GM23338 (cell line): ENCODE data around the gene LSP1. TPM values are rescaled to one million over a fixed set of nuclear protein-coding genes. Genes with fewer than 3 reads are reported as not detected.

ENCODE experiments used
- ATAC-seq: fragments of 200-7000 bp; cut with Tn5 transposase; 3 replicates; pipeline ENCODE4 v1.9.1; 2020
- DNase-seq: peaks from one replicate; pipeline ENCODE4 v3.0.0-alpha.2; 2015; ENCODE audit warnings: low spot score
- H2AFZ ChIP-seq: fragments of 200-600 bp; sonication (generic); 2 replicates; pipeline ENCODE4 v1.8.0; 2016; ENCODE audit warnings: antibody characterized with exemption, mild to moderate bottlenecking, moderate library complexity
- H3F3A ChIP-seq: fragments of 200-600 bp; sonication (generic); replicated peaks from 2 replicates; pipeline ENCODE4 v1.8.0; 2017; ENCODE audit warnings: antibody characterized with exemption, mixed run types, low read depth
- H3K27ac ChIP-seq: fragments of 200-600 bp; sonication (generic); 2 replicates; pipeline ENCODE4 v1.6.1; 2016; ENCODE audit warnings: low read depth
- H3K27me3 ChIP-seq: fragments of 200-600 bp; sonication (generic); 2 replicates; pipeline ENCODE4 v1.8.0; 2016; ENCODE audit warnings: mild to moderate bottlenecking, mixed run types, moderate library complexity; ENCODE audit not compliant: insufficient read depth
- H3K36me3 ChIP-seq: fragments of 200-600 bp; sonication (generic); 2 replicates; pipeline ENCODE4 v1.8.0; 2016; ENCODE audit warnings: mild to moderate bottlenecking; ENCODE audit not compliant: insufficient read depth
- H3K4me1 ChIP-seq: fragments of 200-600 bp; sonication (generic); 2 replicates; pipeline ENCODE4 v1.8.0; 2016; ENCODE audit warnings: mild to moderate bottlenecking, moderate library complexity; ENCODE audit not compliant: insufficient read depth
- H3K4me2 ChIP-seq: fragments of 200-600 bp; sonication (generic); 2 replicates; pipeline ENCODE4 v1.7.1; 2017; ENCODE audit warnings: mixed run types
- H3K4me3 ChIP-seq: fragments of 200-600 bp; sonication (generic); 2 replicates; pipeline ENCODE4 v1.6.1; 2016; ENCODE audit warnings: mixed run types
- H3K79me2 ChIP-seq: fragments of 200-600 bp; sonication (generic); replicated peaks from 2 replicates; pipeline ENCODE4 v1.8.0; 2017; ENCODE audit warnings: mild to moderate bottlenecking; ENCODE audit not compliant: insufficient read depth
- H3K9me2 ChIP-seq: fragments of 200-600 bp; sonication (generic); 2 replicates; pipeline ENCODE4 v1.8.0; 2017; ENCODE audit not compliant: insufficient read depth
- H4K20me1 ChIP-seq: fragments of 200-600 bp; sonication (generic); replicated peaks from 2 replicates; pipeline ENCODE4 v1.8.0; 2017; ENCODE audit warnings: mild to moderate bottlenecking; ENCODE audit not compliant: insufficient read depth
- H3K27ac Mint-ChIP-seq: 2 replicates; pipeline ENCODE4 v1.8.0; 2020; ENCODE audit warnings: inconsistent platforms, mild to moderate bottlenecking, moderate library complexity, mixed read lengths
- H3K27me3 Mint-ChIP-seq: 3 replicates; pipeline ENCODE4 v1.8.0; 2022; ENCODE audit warnings: low read depth, mild to moderate bottlenecking, moderate library complexity, mixed read lengths, inconsistent platforms; ENCODE audit not compliant: insufficient read depth, poor library complexity
- H3K36me3 Mint-ChIP-seq: 3 replicates; pipeline ENCODE4 v1.8.0; 2021; ENCODE audit warnings: low read depth, mild to moderate bottlenecking, inconsistent platforms, moderate library complexity, mixed read lengths
- H3K4me1 Mint-ChIP-seq: 3 replicates; pipeline ENCODE4 v1.8.0; 2020; ENCODE audit warnings: mild to moderate bottlenecking, inconsistent platforms, mixed read lengths
- H3K4me3 Mint-ChIP-seq: 3 replicates; pipeline ENCODE4 v1.8.0; 2021; ENCODE audit warnings: moderate library complexity, mild to moderate bottlenecking, inconsistent platforms, mixed read lengths
- H3K9me3 Mint-ChIP-seq: 3 replicates; pipeline ENCODE4 v1.8.0; 2020; ENCODE audit warnings: moderate library complexity, mild to moderate bottlenecking, inconsistent platforms, mixed read lengths
- CREB1 ChIP-seq: fragments of 250-450 bp; sonication (Bioruptor Pico); IDR thresholded peaks from 2 replicates; pipeline ENCODE4 v1.5.0; 2020; ENCODE audit warnings: low read depth, mild to moderate bottlenecking, moderate library complexity
- EZH2 ChIP-seq: fragments of 200-600 bp; sonication (generic); IDR thresholded peaks from one replicate; pipeline ENCODE4 v1.8.0; 2017; ENCODE audit warnings: antibody characterized with exemption, mild to moderate bottlenecking, low read depth; ENCODE audit not compliant: unreplicated experiment
- EZH2phosphoT487 ChIP-seq: fragments of 200-600 bp; sonication (generic); IDR thresholded peaks from one replicate; pipeline ENCODE4 v1.8.1; 2018; ENCODE audit warnings: antibody characterized with exemption; ENCODE audit not compliant: unreplicated experiment
- JUNB ChIP-seq: IDR thresholded peaks from one replicate; pipeline ENCODE4 v1.6.1; 2016; ENCODE audit warnings: antibody characterized with exemption; ENCODE audit not compliant: unreplicated experiment
- POLR2AphosphoS5 ChIP-seq: IDR thresholded peaks from 2 replicates; pipeline ENCODE4 v1.6.1; 2016; ENCODE audit warnings: antibody characterized with exemption, low read depth
- ZNF331 ChIP-seq: fragments of 250-450 bp; sonication (Bioruptor Pico); IDR thresholded peaks from 2 replicates; pipeline ENCODE4 v1.5.0; 2020; ENCODE audit warnings: low read depth, mild to moderate bottlenecking, moderate library complexity
- polyA plus RNA-seq: library from polyadenylated mRNA; unstranded; fragments of >200 nt; fragmentation: Nextera tagmentation; extraction: Ambion mirVana; gene quantifications from 2 replicates; pipeline ENCODE4 v1.2.1, GENCODE V29; 2016
- total RNA-seq: library from RNA; depleted of rRNA; stranded (reverse); fragments of >200 nt; shearing (Covaris generic); gene quantifications from 2 replicates; pipeline ENCODE4 v1.2.3, GENCODE V29; 2014
- TF ChIP-seq, protein P1 (sequence below): IDR thresholded peaks from one replicate; pipeline ENCODE4 v1.6.1; 2018; ENCODE audit warnings: antibody characterized with exemption; ENCODE audit not compliant: unreplicated experiment
- TF ChIP-seq, protein P2 (sequence below): fragments of 250-450 bp; sonication (Bioruptor Pico); IDR thresholded peaks from 2 replicates; pipeline ENCODE4 v1.5.0; 2020; ENCODE audit warnings: mild to moderate bottlenecking, moderate library complexity

Gene LSP1
- total and polyA plus RNA-seq, 2 experiments from 2014 or later: 0.84 TPM; not detected in 1

DNA sequence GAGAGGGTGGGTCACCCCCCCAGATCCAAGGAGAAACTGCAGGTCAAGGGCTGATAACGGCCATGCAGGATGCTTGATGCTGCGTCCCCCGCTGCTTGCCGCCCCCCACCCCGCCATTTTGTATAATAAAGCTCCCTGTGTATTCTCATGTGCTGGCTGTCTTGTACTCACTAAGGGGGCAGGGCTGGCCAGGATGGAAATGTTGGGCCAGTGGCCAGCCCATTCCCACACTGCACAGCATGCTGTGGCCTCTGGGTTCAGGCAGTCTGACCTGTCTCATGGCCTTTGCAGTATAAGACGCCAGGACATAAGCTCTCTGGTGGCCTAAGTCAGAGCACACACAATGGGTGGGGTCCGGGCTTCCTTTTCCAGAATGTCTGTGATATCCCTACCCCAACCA lies 39.2 kb downstream of the LSP1 start:
- no peaks in the 10 kb centered on the region for H3K79me2 ChIP-seq
- H3K4me1 ChIP-seq: no peaks in the 10 kb centered on the region
- no peaks in the 10 kb centered on the region for H3K36me3 Mint-ChIP-seq
- no peak overlapping the region for H3K27ac Mint-ChIP-seq
- ATAC-seq: no peak
- no peak for DNase-seq
- no peaks in the 10 kb centered on the region for H4K20me1 ChIP-seq
- H3K36me3 ChIP-seq: no peaks in the 10 kb centered on the region
- TF ChIP-seq EZH2: no peak
- TF ChIP-seq EZH2phosphoT487: no peak
- TF ChIP-seq POLR2AphosphoS5: no peak
- no peak for TF ChIP-seq JUNB
- TF ChIP-seq, protein P1, sequence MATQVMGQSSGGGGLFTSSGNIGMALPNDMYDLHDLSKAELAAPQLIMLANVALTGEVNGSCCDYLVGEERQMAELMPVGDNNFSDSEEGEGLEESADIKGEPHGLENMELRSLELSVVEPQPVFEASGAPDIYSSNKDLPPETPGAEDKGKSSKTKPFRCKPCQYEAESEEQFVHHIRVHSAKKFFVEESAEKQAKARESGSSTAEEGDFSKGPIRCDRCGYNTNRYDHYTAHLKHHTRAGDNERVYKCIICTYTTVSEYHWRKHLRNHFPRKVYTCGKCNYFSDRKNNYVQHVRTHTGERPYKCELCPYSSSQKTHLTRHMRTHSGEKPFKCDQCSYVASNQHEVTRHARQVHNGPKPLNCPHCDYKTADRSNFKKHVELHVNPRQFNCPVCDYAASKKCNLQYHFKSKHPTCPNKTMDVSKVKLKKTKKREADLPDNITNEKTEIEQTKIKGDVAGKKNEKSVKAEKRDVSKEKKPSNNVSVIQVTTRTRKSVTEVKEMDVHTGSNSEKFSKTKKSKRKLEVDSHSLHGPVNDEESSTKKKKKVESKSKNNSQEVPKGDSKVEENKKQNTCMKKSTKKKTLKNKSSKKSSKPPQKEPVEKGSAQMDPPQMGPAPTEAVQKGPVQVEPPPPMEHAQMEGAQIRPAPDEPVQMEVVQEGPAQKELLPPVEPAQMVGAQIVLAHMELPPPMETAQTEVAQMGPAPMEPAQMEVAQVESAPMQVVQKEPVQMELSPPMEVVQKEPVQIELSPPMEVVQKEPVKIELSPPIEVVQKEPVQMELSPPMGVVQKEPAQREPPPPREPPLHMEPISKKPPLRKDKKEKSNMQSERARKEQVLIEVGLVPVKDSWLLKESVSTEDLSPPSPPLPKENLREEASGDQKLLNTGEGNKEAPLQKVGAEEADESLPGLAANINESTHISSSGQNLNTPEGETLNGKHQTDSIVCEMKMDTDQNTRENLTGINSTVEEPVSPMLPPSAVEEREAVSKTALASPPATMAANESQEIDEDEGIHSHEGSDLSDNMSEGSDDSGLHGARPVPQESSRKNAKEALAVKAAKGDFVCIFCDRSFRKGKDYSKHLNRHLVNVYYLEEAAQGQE: no peak
- TF ChIP-seq CREB1: no peak
- TF ChIP-seq ZNF331: no peak
- TF ChIP-seq, protein P2, sequence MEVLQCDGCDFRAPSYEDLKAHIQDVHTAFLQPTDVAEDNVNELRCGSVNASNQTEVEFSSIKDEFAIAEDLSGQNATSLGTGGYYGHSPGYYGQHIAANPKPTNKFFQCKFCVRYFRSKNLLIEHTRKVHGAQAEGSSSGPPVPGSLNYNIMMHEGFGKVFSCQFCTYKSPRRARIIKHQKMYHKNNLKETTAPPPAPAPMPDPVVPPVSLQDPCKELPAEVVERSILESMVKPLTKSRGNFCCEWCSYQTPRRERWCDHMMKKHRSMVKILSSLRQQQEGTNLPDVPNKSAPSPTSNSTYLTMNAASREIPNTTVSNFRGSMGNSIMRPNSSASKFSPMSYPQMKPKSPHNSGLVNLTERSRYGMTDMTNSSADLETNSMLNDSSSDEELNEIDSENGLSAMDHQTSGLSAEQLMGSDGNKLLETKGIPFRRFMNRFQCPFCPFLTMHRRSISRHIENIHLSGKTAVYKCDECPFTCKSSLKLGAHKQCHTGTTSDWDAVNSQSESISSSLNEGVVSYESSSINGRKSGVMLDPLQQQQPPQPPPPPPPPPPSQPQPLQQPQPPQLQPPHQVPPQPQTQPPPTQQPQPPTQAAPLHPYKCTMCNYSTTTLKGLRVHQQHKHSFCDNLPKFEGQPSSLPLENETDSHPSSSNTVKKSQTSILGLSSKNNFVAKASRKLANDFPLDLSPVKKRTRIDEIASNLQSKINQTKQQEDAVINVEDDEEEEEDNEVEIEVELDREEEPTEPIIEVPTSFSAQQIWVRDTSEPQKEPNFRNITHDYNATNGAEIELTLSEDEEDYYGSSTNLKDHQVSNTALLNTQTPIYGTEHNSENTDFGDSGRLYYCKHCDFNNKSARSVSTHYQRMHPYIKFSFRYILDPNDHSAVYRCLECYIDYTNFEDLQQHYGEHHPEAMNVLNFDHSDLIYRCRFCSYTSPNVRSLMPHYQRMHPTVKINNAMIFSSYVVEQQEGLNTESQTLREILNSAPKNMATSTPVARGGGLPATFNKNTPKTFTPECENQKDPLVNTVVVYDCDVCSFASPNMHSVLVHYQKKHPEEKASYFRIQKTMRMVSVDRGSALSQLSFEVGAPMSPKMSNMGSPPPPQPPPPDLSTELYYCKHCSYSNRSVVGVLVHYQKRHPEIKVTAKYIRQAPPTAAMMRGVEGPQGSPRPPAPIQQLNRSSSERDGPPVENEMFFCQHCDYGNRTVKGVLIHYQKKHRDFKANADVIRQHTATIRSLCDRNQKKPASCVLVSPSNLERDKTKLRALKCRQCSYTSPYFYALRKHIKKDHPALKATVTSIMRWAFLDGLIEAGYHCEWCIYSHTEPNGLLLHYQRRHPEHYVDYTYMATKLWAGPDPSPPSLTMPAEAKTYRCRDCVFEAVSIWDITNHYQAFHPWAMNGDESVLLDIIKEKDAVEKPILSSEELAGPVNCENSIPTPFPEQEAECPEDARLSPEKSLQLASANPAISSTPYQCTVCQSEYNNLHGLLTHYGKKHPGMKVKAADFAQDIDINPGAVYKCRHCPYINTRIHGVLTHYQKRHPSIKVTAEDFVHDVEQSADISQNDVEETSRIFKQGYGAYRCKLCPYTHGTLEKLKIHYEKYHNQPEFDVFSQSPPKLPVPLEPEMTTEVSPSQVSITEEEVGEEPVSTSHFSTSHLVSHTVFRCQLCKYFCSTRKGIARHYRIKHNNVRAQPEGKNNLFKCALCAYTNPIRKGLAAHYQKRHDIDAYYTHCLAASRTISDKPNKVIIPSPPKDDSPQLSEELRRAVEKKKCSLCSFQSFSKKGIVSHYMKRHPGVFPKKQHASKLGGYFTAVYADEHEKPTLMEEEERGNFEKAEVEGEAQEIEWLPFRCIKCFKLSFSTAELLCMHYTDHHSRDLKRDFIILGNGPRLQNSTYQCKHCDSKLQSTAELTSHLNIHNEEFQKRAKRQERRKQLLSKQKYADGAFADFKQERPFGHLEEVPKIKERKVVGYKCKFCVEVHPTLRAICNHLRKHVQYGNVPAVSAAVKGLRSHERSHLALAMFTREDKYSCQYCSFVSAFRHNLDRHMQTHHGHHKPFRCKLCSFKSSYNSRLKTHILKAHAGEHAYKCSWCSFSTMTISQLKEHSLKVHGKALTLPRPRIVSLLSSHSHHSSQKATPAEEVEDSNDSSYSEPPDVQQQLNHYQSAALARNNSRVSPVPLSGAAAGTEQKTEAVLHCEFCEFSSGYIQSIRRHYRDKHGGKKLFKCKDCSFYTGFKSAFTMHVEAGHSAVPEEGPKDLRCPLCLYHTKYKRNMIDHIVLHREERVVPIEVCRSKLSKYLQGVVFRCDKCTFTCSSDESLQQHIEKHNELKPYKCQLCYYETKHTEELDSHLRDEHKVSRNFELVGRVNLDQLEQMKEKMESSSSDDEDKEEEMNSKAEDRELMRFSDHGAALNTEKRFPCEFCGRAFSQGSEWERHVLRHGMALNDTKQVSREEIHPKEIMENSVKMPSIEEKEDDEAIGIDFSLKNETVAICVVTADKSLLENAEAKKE (CRISPR knock-in tag): no peak
- no peak overlapping the region for H3K27ac ChIP-seq
- H3K4me3 Mint-ChIP-seq: no peak overlapping the region
- no peaks in the 10 kb centered on the region for H3K9me3 Mint-ChIP-seq
- no peak overlapping the region for H3K4me2 ChIP-seq
- H3K9me2 ChIP-seq: no peaks in the 10 kb centered on the region
- no peaks in the 10 kb centered on the region for H3K27me3 ChIP-seq
- no peaks in the 10 kb centered on the region for H3K4me1 Mint-ChIP-seq
- H3F3A ChIP-seq: no peaks in the 10 kb centered on the region
- H2AFZ ChIP-seq: no peak overlapping the region
- H3K27me3 Mint-ChIP-seq: peaks cover 10% of the 10 kb centered on the region
- no peak overlapping the region for H3K4me3 ChIP-seq
